Mesodermal cell (in vitro differentiated cells): ENCODE data around the gene DPY19L1.
"Not testable (repeated sequence)": the region's sequence is repeated elsewhere in the genome, so short reads cannot be mapped to it uniquely, and the experiment has no call there.

Experiments
- H3K27ac ChIP-seq: 2 replicates; pipeline ENCODE4 v1.7.0; 2013; ENCODE audit warnings: mild to moderate bottlenecking, low read depth, low read length, moderate library complexity; ENCODE audit not compliant: severe bottlenecking
- H3K36me3 ChIP-seq: 2 replicates; pipeline ENCODE4 v1.7.1; 2013; ENCODE audit warnings: mild to moderate bottlenecking, low read length, moderate library complexity; ENCODE audit not compliant: control insufficient read depth, insufficient read depth
- H3K4me1 ChIP-seq: one replicate; pipeline ENCODE4 v1.7.1; 2013; ENCODE audit warnings: mild to moderate bottlenecking, low read length; ENCODE audit not compliant: insufficient read depth, control insufficient read depth, poor library complexity, severe bottlenecking
- H3K4me3 ChIP-seq: 2 replicates; pipeline ENCODE4 v1.7.0; 2013; ENCODE audit warnings: low read length, control low read depth, mild to moderate bottlenecking; ENCODE audit not compliant: insufficient read depth, poor library complexity, severe bottlenecking; ENCODE audit errors: extremely low read depth
- H3K9me3 ChIP-seq: 2 replicates; pipeline ENCODE4 v1.7.1; 2013; ENCODE audit warnings: mild to moderate bottlenecking, low read length, moderate library complexity; ENCODE audit not compliant: control insufficient read depth
- WGBS, 2 experiments: methylation state at CpG; one replicate each; pipeline ENCODE4 v1.1.5; 2013; ENCODE audit warnings: missing lambda C conversion rate in 2 of 2; ENCODE audit not compliant: insufficient coverage in 2 of 2; 5-methylcytosine and 5-hydroxymethylcytosine counted together

DPY19L1 gene

DNA sequence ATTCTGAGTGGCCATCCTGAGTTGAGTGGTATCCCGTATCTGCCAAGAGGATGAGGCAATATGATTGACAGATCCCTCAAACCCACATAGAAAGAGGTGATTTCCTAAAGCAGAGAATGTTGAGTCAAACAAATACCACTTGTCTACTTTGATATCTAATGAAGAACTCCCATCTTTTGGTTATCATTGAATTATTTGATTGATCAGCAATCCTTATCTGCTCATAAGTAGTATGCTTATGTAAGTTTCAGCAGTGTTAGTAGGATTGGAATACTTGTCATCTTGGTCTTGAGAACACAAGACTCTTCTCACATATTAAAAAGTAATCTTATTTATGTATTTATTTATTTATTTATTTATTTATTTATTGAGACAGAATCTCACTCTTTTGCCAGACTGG lies 147.3 kb downstream of the DPY19L1 start:
- Histone ChIP-seq H3K4me1 (peaks cover 9% of the 10 kb centered on the region), H3K27ac (no peak overlapping the region), H3K36me3 (no peaks in the 10 kb centered on the region), H3K4me3 (no peak overlapping the region), H3K9me3 (no peaks in the 10 kb centered on the region)
- no CpG with 5 or more reads among the region's 1 CpG for WGBS, 2 experiments

DNA sequence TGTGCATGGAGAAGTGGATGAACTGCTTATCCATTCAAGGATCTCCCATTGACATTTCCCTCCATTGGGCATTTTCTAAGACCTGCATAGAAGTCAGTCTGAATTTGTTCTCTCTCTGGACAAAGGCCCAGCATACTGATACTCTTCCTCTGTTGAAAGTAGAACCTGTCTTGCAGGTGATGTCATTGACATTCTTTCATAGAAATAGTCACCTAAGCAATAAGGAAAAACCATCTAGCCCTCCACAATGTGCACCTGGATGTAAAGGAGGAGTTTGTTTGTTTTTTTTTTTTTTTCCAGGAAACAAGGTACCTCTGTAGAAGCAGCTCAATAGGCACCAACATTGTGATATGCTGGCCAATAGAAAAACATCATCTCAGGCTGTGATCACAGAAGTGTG lies 150.4 kb downstream of the DPY19L1 start:
- H3K36me3 ChIP-seq = no peaks in the 10 kb centered on the region
- no peak overlapping the region for H3K4me3 ChIP-seq
- peaks cover 8% of the 10 kb centered on the region for H3K4me1 ChIP-seq
- H3K27ac ChIP-seq = no peak overlapping the region
- peaks cover 7% of the 10 kb centered on the region for H3K9me3 ChIP-seq

DNA sequence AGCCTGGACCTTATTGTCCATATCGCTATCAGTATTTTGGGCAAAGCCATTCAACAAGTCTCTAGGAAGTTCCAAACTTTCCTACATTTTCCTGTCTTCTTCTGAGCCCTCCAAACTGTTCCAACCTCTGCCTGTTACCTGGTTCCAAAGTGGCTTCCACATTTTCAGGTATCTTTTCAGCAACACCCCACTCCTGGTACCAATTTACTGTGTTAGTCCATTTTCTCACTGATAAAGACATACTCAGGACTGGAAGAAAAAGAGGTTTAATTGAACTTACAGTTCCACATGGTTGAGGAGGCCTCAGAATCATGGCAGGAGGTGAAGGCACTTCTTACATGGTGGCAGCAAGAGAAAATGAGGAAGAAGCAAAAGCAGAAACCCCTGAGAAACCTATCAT lies 153.4 kb downstream of the DPY19L1 start:
- not testable (repeated sequence) for H3K36me3 ChIP-seq, H3K4me1 ChIP-seq, H3K4me3 ChIP-seq, H3K9me3 ChIP-seq, H3K27ac ChIP-seq
- 100% methylated on average over 1 of the region's 1 CpG for WGBS, 2 experiments

DNA sequence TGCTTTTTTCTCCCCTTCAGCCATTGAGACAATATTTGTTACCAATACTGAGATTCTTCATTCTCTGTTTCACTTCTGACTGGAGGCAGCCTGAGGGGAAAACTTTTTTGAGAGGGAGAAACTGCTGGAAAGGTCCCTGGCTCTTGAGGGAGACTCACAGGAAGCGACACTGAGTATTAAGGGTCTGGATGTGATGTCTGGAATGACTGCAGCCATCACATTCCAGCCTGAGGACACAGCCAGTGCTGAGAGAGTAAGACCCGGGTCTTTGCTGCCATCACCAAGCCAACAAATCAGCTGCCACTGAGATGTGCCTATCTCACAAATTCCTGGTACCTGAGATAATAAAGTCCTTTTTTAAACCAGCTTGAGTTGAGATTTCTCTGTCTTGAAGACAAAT lies 157.4 kb downstream of the DPY19L1 start:
- H3K36me3 ChIP-seq = no peaks in the 10 kb centered on the region
- WGBS, 2 experiments = 100% methylated on average over 1 of the region's 2 CpGs; no CpG with 5 or more reads in 1 of the 2 experiments
- no peak overlapping the region for H3K27ac ChIP-seq
- H3K4me3 ChIP-seq = no peak overlapping the region
- no peaks in the 10 kb centered on the region for H3K4me1 ChIP-seq
- peaks cover 7% of the 10 kb centered on the region for H3K9me3 ChIP-seq

DNA sequence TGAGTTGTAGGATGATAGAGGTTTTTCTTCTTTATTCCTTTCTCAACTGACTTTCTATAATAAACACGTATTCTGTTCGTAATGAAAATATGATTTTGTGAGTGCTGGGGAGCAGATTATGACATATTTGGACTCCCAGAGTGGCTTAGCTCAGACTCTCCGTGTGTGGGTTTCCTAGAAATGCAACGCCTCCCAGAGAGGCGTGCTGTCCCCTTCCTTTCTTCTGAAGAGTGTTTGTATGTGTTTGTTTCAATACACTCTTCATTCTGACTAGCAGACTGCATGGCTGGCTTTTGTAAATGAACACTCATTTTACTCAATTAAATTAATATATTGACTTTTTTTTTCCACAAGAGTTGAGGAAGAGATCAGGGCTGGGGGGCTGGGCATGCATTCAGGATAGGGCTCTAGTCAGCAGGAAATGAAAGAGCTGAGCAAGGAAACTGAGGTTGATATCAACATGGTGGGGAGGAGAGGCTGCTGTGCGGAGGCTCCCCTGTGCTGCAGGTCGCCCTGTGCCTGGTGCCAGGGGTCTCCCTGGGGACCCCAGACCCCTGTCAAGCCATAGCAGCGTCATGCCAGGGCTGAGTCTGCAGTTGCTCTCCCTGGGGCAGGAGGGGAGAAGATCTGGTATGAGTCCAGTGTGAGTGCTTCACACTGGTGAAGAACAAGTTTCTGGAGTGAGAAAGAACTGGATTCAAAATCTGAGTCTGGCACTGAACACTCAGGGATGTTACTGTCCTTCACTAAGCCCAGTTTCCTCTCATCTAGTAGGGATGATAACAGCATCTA lies 158.1 kb downstream of the DPY19L1 start:
- 86 to 87% methylated on average over 1 to 3 of the region's 8 CpGs for WGBS, 2 experiments
- not testable (repeated sequence) for H3K27ac ChIP-seq, H3K36me3 ChIP-seq, H3K4me3 ChIP-seq, H3K4me1 ChIP-seq, H3K9me3 ChIP-seq
